H9 (cell line): Measurements from ENCODE around the gene JMJD1C. TPM values are rescaled to one million over a fixed set of nuclear protein-coding genes. Genes with fewer than 3 reads are reported as not detected.

Experiments used
- DNase-seq: peaks from one replicate; pipeline ENCODE4 v3.0.0-alpha.2; 2017
- H2AFZ ChIP-seq: one replicate; pipeline ENCODE4 v1.6.1; 2013; ENCODE audit warnings: mild to moderate bottlenecking, low read length, control low read depth, moderate library complexity
- H2AK5ac ChIP-seq: 2 replicates; pipeline ENCODE4 v1.6.1; 2013; ENCODE audit warnings: low read length, control low read depth, mixed read lengths; ENCODE audit not compliant: insufficient read length
- H2BK120ac ChIP-seq: one replicate; pipeline ENCODE4 v1.6.1; 2013; ENCODE audit warnings: low read depth, mild to moderate bottlenecking, low read length, control low read depth, inconsistent platforms; ENCODE audit not compliant: poor library complexity, severe bottlenecking
- H2BK12ac ChIP-seq: 2 replicates; pipeline ENCODE4 v1.6.1; 2013; ENCODE audit warnings: low read length, control low read depth, mixed read lengths, low read depth; ENCODE audit not compliant: insufficient read length
- H2BK15ac ChIP-seq: 2 replicates; pipeline ENCODE4 v1.6.1; 2013; ENCODE audit warnings: low read depth, low read length, control low read depth
- H2BK20ac ChIP-seq: one replicate; pipeline ENCODE4 v1.6.1; 2013; ENCODE audit warnings: low read depth, mild to moderate bottlenecking, low read length, control low read depth, inconsistent platforms; ENCODE audit not compliant: poor library complexity, severe bottlenecking
- H2BK5ac ChIP-seq: 2 replicates; pipeline ENCODE4 v1.6.1; 2013; ENCODE audit warnings: low read length, control low read depth, mixed read lengths; ENCODE audit not compliant: insufficient read length
- H3K14ac ChIP-seq: 2 replicates; pipeline ENCODE4 v1.6.1; 2013; ENCODE audit warnings: low read length, control low read depth; ENCODE audit not compliant: insufficient read depth
- H3K18ac ChIP-seq: 2 replicates; pipeline ENCODE4 v1.6.1; 2013; ENCODE audit warnings: low read depth, mild to moderate bottlenecking, mixed read lengths, low read length, control low read depth; ENCODE audit not compliant: insufficient read length
- H3K23ac ChIP-seq: 2 replicates; pipeline ENCODE4 v1.6.1; 2013; ENCODE audit warnings: low read length, control low read depth, mixed read lengths, low read depth; ENCODE audit not compliant: insufficient read length
- H3K23me2 ChIP-seq: 2 replicates; pipeline ENCODE4 v1.6.1; 2013; ENCODE audit warnings: low read depth, mild to moderate bottlenecking, mixed read lengths, low read length, control low read depth; ENCODE audit not compliant: insufficient read length, poor library complexity, severe bottlenecking
- H3K27ac ChIP-seq: 2 replicates; pipeline ENCODE4 v1.5.1; 2013; ENCODE audit warnings: low read length, control low read depth, mixed read lengths, low read depth; ENCODE audit not compliant: insufficient read length
- H3K27me3 ChIP-seq: 2 replicates; pipeline ENCODE4 v1.6.1; 2013; ENCODE audit warnings: low read length, control low read depth, inconsistent platforms; ENCODE audit not compliant: insufficient read depth
- H3K4ac ChIP-seq: 2 replicates; pipeline ENCODE4 v1.6.1; 2013; ENCODE audit warnings: low read depth, mild to moderate bottlenecking, control low read depth, inconsistent platforms, low read length, moderate library complexity
- H3K4me1 ChIP-seq: 2 replicates; pipeline ENCODE4 v1.6.1; 2013; ENCODE audit warnings: low read length, control low read depth, inconsistent platforms; ENCODE audit not compliant: insufficient read depth
- H3K4me2 ChIP-seq: 2 replicates; pipeline ENCODE4 v1.6.1; 2013; ENCODE audit warnings: low read length, control low read depth, mixed read lengths; ENCODE audit not compliant: insufficient read length, insufficient read depth
- H3K56ac ChIP-seq: 2 replicates; pipeline ENCODE4 v1.6.1; 2013; ENCODE audit warnings: low read depth, mild to moderate bottlenecking, mixed read lengths, low read length, control low read depth; ENCODE audit not compliant: insufficient read length
- H3K79me1 ChIP-seq: 2 replicates; pipeline ENCODE4 v1.6.1; 2013; ENCODE audit warnings: low read depth, mild to moderate bottlenecking, moderate library complexity, low read length, control low read depth, inconsistent platforms; ENCODE audit not compliant: insufficient read depth, poor library complexity, severe bottlenecking
- H3K79me2 ChIP-seq: 2 replicates; pipeline ENCODE4 v1.6.1; 2013; ENCODE audit warnings: low read length, control low read depth, inconsistent platforms; ENCODE audit not compliant: insufficient read depth
- H3K9ac ChIP-seq: 2 replicates; pipeline ENCODE4 v1.6.1; 2013; ENCODE audit warnings: low read length, control low read depth, mixed read lengths; ENCODE audit not compliant: insufficient read length; ENCODE audit errors: extremely low read depth
- H3K9me3 ChIP-seq: one replicate; pipeline ENCODE4 v1.6.1; 2013; ENCODE audit warnings: low read depth, low read length, inconsistent platforms; ENCODE audit not compliant: control insufficient read depth
- H3T11ph ChIP-seq: one replicate; pipeline ENCODE4 v1.6.1; 2013; ENCODE audit warnings: mild to moderate bottlenecking, low read length, control low read depth, inconsistent platforms
- H4K20me1 ChIP-seq: one replicate; pipeline ENCODE4 v1.6.1; 2013; ENCODE audit not compliant: control insufficient read depth, insufficient read length, insufficient read depth
- H4K5ac ChIP-seq: 2 replicates; pipeline ENCODE4 v1.6.1; 2013; ENCODE audit warnings: low read depth, mild to moderate bottlenecking, mixed read lengths, low read length, control low read depth; ENCODE audit not compliant: insufficient read length
- H4K8ac ChIP-seq: replicated peaks from 2 replicates; pipeline ENCODE4 v1.6.1; 2013; ENCODE audit warnings: low read length, control low read depth, mixed read lengths, low read depth; ENCODE audit not compliant: insufficient read length
- H4K91ac ChIP-seq: 2 replicates; pipeline ENCODE4 v1.6.1; 2013; ENCODE audit warnings: low read depth, mild to moderate bottlenecking, moderate library complexity, mixed read lengths, low read length, control low read depth; ENCODE audit not compliant: insufficient read length
- H3K27ac Mint-ChIP-seq, 3 experiments: 2 replicates in 2 of 3; 3 replicates in 1 of 3; pipeline ENCODE4 v1.8.0; 2020 to 2021; ENCODE audit warnings: mixed read lengths in 3 of 3, mild to moderate bottlenecking in 1 of 3, moderate library complexity in 1 of 3
- H3K27me3 Mint-ChIP-seq: 2 replicates; pipeline ENCODE4 v1.8.0; 2021; ENCODE audit warnings: low read depth, mild to moderate bottlenecking, moderate library complexity, mixed read lengths
- H3K36me3 Mint-ChIP-seq, 3 experiments: 2 replicates in 2 of 3; 3 replicates in 1 of 3; pipeline ENCODE4 v1.8.0; 2020 to 2021; ENCODE audit warnings: low read depth in 3 of 3, mixed read lengths in 3 of 3; ENCODE audit not compliant: insufficient read depth in 1 of 3
- H3K4me1 Mint-ChIP-seq, 2 experiments: 2 replicates each; pipeline ENCODE4 v1.8.0; 2020; ENCODE audit warnings: mixed read lengths in 2 of 2
- H3K4me3 Mint-ChIP-seq, 2 experiments: 2 replicates in 1 of 2; 3 replicates in 1 of 2; pipeline ENCODE4 v1.8.0; 2020 to 2021; ENCODE audit warnings: mild to moderate bottlenecking in 2 of 2, mixed read lengths in 2 of 2, moderate library complexity in 1 of 2
- H3K9me3 Mint-ChIP-seq, 2 experiments: 2 replicates in 1 of 2; 3 replicates in 1 of 2; pipeline ENCODE4 v1.8.0; 2020; ENCODE audit warnings: mild to moderate bottlenecking in 2 of 2, mixed read lengths in 2 of 2, moderate library complexity in 1 of 2
- CTCF ChIP-seq: fragments of 200-600 bp; sonication (generic); conservative IDR thresholded peaks from 3 replicates; pipeline ENCODE4 v1.8.0; 2021; ENCODE audit warnings: antibody characterized with exemption, mild to moderate bottlenecking
- WGBS: extraction: QIAGEN DNeasy Blood & Tissue Kit; methylation state at CpG from one replicate; pipeline ENCODE4 v1.1.7; 2013; ENCODE audit warnings: missing lambda C conversion rate, low lambda C conversion rate, mixed read lengths; ENCODE audit not compliant: insufficient read length; ENCODE audit errors: extremely low coverage; 5-methylcytosine and 5-hydroxymethylcytosine counted together
- total RNA-seq: library from RNA; stranded (reverse); gene quantifications from 2 replicates; pipeline ENCODE4 v1.2.1, GENCODE V29; 2021

Gene JMJD1C
- total RNA-seq, 1 experiment from 2014 or later, result 200 TPM

- no peaks in the 10 kb centered on the region for H3K27me3 Mint-ChIP-seq
- Histone ChIP-seq H3K79me2 (peaks cover 14% of the 10 kb centered on the region; the same call in 1 of the 2 replicates), H3K18ac (no peak overlapping the region), H2BK5ac (no peak overlapping the region), H4K91ac (no peak overlapping the region), H3K4me1 (peaks cover 7% of the 10 kb centered on the region), H2BK20ac (no peak overlapping the region), H3K4ac (no peak overlapping the region), H3T11ph (no peak overlapping the region), H3K9ac (no peak overlapping the region), H2BK15ac (no peak overlapping the region), H3K79me1 (peaks cover 10% of the 10 kb centered on the region), H3K23ac (no peak overlapping the region), H3K27ac (no peak overlapping the region), H2BK120ac (no peak overlapping the region), H4K20me1 (no peaks in the 10 kb centered on the region), H4K8ac (no peak overlapping the region), H3K56ac (no peak overlapping the region), H3K14ac (no peak overlapping the region), H2BK12ac (no peak overlapping the region), H2AFZ (no peak overlapping the region), H2AK5ac (no peak overlapping the region), H3K27me3 (no peaks in the 10 kb centered on the region), H3K9me3 (no peaks in the 10 kb centered on the region), H3K4me2 (no peak overlapping the region), H4K5ac (no peak overlapping the region), H3K23me2 (no peaks in the 10 kb centered on the region)
- DNase-seq, result no peak
- H3K9me3 Mint-ChIP-seq, result no peaks in the 10 kb centered on the region
- no CpG with 5 or more reads among the region's 1 CpG for WGBS
- TF ChIP-seq CTCF, result no peak
- H3K27ac Mint-ChIP-seq, result no peak overlapping the region; a peak in 1 of 7 replicates
- peaks cover 4 to 8% (median 5%) of the 10 kb centered on the region in 3 experiments; a peak in 3 of 7 replicates for H3K36me3 Mint-ChIP-seq
- peaks cover 46 to 51% of the 10 kb centered on the region in 2 experiments for H3K4me1 Mint-ChIP-seq
- no peak overlapping the region; a peak in 1 of 5 replicates for H3K4me3 Mint-ChIP-seq
Observed at GRCh38 chr10:63430999-63431356, 34.8 kb downstream of the JMJD1C start.
